ENCODE measurements around the gene ADGRV1.

The ADGRV1 gene

DNA sequence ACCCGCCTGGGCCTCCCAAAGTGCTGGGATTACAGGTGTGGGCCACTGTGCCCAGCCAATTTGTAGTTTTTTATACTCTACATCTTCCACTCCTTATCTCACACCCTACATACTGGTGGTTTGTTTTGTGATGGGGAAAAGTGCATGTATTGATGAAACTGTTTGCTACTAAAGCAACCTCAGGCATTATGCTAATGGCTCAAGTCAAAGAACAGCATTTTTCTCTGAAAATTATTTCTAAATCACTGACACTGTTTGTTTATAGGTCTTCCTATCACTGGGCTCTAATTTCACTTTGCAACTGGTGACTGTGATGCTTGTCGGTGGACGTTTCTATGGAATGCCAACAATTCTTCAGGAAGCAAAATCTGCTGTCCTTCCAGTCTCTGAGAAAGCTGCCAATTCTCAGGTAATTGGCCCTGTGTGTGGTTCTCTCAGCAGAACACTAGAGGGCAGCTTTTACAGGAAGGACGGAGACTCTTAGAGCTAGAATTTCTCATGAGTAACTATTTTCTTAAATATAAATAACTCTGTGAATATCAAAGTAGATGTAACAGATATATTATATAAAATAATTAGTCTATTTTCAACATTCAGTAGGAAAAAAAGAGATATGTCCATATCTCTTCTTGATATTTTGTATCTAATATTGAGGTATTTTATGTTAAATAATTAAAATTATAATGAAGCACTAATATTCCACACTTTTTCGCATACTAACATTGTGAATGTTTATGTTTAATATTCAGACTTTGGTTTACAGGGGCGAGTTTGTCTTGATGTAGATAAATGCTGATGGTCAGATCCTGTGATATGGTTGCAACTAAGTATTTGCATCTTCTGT lies 244.1 kb downstream of the ADGRV1 start:
- TF ChIP-seq, protein P1, sequence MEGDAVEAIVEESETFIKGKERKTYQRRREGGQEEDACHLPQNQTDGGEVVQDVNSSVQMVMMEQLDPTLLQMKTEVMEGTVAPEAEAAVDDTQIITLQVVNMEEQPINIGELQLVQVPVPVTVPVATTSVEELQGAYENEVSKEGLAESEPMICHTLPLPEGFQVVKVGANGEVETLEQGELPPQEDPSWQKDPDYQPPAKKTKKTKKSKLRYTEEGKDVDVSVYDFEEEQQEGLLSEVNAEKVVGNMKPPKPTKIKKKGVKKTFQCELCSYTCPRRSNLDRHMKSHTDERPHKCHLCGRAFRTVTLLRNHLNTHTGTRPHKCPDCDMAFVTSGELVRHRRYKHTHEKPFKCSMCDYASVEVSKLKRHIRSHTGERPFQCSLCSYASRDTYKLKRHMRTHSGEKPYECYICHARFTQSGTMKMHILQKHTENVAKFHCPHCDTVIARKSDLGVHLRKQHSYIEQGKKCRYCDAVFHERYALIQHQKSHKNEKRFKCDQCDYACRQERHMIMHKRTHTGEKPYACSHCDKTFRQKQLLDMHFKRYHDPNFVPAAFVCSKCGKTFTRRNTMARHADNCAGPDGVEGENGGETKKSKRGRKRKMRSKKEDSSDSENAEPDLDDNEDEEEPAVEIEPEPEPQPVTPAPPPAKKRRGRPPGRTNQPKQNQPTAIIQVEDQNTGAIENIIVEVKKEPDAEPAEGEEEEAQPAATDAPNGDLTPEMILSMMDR (IDR thresholded peaks at IDR 0.05; ENCODE audit: low read depth, low read length, missing control alignments), result peak; percentile 68
- peak; percentile 1 for DNase-seq (ENCODE audit: extremely low read depth, low read depth)
- H3K4me3 ChIP-seq (replicated peaks; ENCODE audit: low read depth, low read length), result no peak overlapping the region

DNA sequence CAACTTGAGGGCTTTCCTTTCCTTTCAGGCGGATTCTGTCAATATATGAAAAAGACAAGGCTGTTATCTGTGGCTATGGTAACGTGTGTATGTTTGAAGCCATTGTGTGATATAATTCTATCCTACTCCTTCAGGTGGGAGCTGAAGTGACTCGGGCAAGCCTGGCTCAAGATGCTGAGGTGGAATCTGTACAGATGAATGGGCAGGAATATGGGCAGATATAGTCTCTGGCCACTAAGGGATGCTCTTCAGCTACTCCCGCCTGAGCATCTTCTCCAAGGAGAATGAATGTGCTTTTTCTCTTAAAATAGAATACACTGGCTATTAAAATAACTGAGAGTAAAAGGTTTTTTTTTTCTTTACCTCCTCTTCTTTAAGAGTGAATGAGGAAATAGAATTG lies 244.8 kb downstream of the ADGRV1 start:
- H3K4me3 ChIP-seq (replicated peaks; ENCODE audit: low read depth, low read length), result no peak overlapping the region
- no peak for DNase-seq (ENCODE audit: extremely low read depth, low read depth)
- TF ChIP-seq, protein P1 (IDR thresholded peaks at IDR 0.05; ENCODE audit: low read depth, low read length, missing control alignments), result peak; percentile 2

DNA sequence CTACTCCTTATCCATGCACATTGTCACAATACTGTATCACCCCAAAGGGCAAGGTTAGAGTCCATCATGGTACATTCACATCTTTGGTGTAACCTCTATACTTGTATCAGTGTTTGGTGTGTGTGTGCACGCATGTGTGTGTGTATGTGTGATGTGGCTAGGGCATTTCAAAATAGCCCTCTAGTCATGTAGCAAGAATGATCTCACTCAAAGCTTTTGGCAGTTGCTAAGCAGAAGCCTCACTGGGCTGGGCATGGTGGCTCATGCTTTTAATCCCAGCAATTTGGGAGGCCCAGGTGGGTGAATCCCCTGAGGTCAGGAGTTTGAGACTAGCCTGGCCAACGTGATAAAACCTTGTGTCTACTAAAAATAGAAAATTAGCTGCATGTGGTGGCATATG lies 245.3 kb downstream of the ADGRV1 start:
- no peak for DNase-seq (ENCODE audit: extremely low read depth, low read depth)
- H3K4me3 ChIP-seq (replicated peaks; ENCODE audit: low read depth, low read length), result no peak overlapping the region
- TF ChIP-seq, protein P1 (IDR thresholded peaks at IDR 0.05; ENCODE audit: low read depth, low read length, missing control alignments), result no peak

DNA sequence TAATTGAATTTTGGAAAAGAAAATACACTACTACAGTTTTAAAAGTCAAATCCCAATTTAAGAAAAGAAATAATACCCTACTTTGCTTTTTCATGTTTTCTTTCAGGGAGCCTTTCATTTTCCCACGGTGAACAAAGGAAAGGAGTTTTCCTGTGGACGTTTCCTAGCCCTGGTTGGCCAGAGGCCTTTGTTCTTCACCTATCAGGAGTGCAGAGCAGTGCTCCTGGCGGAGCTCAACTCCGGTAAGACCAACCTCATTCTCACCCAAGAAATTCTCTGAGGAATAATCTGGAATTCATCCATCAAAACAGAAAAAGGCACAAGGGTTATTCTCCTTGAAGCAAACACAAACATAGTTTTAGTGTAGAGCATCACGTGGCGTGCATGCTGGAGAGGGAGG lies 248.9 kb downstream of the ADGRV1 start:
- DNase-seq (ENCODE audit: extremely low read depth, low read depth), result no peak
- H3K4me3 ChIP-seq (replicated peaks; ENCODE audit: low read depth, low read length), result no peak overlapping the region
- TF ChIP-seq, protein P1 (IDR thresholded peaks at IDR 0.05; ENCODE audit: low read depth, low read length, missing control alignments), result no peak

DNA sequence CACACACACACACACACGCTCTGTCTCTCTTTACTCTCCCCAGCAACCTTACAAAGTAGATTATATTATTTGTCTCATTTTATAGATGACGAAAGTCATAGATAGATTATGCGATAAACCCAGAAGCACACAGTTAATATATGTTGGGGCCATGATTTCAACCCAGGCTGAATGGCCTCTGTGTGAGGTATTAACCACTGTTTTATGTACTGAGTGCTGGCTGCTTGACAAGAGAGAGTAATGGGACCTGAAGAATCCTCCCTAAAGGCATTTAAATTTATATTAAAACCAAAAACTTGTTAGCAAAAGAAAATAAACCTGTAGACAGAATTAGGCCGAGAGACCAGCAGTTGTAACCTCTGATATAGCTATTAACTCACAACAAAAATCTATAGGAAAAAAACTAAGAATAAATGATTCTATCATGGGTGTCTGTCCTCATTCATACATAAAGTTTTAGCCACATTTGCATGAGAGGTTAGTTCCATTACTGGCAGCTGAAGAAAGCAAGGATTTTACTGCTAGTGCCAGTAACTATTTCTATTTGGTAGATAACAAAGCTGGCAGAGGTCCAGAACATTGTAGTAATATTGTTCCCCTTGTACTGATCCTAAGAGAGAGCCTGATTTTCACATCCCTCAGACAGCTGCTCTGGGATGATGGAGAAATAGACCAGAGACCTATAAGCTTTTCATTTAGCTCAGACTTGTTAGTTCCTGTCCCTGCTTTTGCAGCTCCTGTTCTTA lies 250.9 kb downstream of the ADGRV1 start:
- TF ChIP-seq, protein P1 (IDR thresholded peaks at IDR 0.05; ENCODE audit: low read depth, low read length, missing control alignments), result no peak
- no peak for DNase-seq (ENCODE audit: extremely low read depth, low read depth)
- H3K4me3 ChIP-seq (replicated peaks; ENCODE audit: low read depth, low read length), result no peak overlapping the region

DNA sequence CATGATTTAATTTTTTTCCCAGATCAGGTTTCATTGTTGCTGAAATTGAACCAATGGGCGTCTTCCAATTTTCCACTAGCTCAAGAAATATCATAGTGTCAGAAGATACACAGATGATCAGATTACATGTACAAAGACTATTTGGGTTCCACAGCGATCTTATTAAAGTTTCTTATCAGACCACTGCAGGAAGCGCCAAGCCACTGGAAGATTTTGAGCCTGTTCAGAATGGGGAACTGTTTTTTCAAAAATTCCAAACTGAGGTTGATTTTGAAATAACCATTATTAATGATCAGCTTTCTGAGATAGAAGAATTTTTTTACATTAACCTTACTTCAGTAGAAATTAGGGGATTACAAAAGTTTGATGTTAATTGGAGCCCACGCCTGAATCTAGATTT lies 251.6 kb downstream of the ADGRV1 start:
- no peak for DNase-seq (ENCODE audit: extremely low read depth, low read depth)
- no peak overlapping the region for H3K4me3 ChIP-seq (replicated peaks; ENCODE audit: low read depth, low read length)
- TF ChIP-seq, protein P1 (IDR thresholded peaks at IDR 0.05; ENCODE audit: low read depth, low read length, missing control alignments), result no peak
